Endodermal cell (in vitro differentiated cells): ENCODE data around the gene ACTG2. TPM values are rescaled to one million over a fixed set of nuclear protein-coding genes. Genes with fewer than 3 reads are reported as not detected.

Source experiments
- DNase-seq: peaks from one replicate; pipeline ENCODE4 v3.0.0-alpha.2; 2017
- H3K27ac ChIP-seq: 2 replicates; pipeline ENCODE4 v1.5.1; 2013; ENCODE audit warnings: mild to moderate bottlenecking, low read depth, low read length, moderate library complexity
- H3K27me3 ChIP-seq: 2 replicates; pipeline ENCODE4 v1.6.1; 2013; ENCODE audit warnings: mild to moderate bottlenecking, low read length, moderate library complexity; ENCODE audit not compliant: insufficient read depth, control insufficient read depth, poor library complexity, severe bottlenecking
- H3K36me3 ChIP-seq: 2 replicates; pipeline ENCODE4 v1.7.0; 2013; ENCODE audit warnings: mild to moderate bottlenecking, low read length, moderate library complexity; ENCODE audit not compliant: control insufficient read depth, insufficient read depth
- H3K4me1 ChIP-seq: one replicate; pipeline ENCODE4 v1.7.0; 2013; ENCODE audit warnings: low read length; ENCODE audit not compliant: control insufficient read depth, insufficient read depth
- H3K4me3 ChIP-seq: 2 replicates; pipeline ENCODE4 v1.5.1; 2013; ENCODE audit warnings: mild to moderate bottlenecking, low read length, moderate library complexity
- H3K9ac ChIP-seq: 2 replicates; pipeline ENCODE4 v1.6.1; 2013; ENCODE audit warnings: mild to moderate bottlenecking, low read length, moderate library complexity; ENCODE audit not compliant: poor library complexity, severe bottlenecking; ENCODE audit errors: extremely low read depth
- H3K9me3 ChIP-seq: 2 replicates; pipeline ENCODE4 v1.6.1; 2013; ENCODE audit warnings: mild to moderate bottlenecking, low read length, moderate library complexity; ENCODE audit not compliant: control insufficient read depth
- H3K27ac Mint-ChIP-seq: 2 replicates; pipeline ENCODE4 v1.8.0; 2020; ENCODE audit warnings: mixed read lengths
- H3K27me3 Mint-ChIP-seq: 2 replicates; pipeline ENCODE4 v1.8.0; 2021; ENCODE audit warnings: mild to moderate bottlenecking, mixed read lengths; ENCODE audit not compliant: insufficient read depth
- H3K36me3 Mint-ChIP-seq: 2 replicates; pipeline ENCODE4 v1.8.0; 2020; ENCODE audit warnings: low read depth, mixed read lengths
- H3K4me1 Mint-ChIP-seq: 2 replicates; pipeline ENCODE4 v1.8.0; 2020; ENCODE audit warnings: mixed read lengths
- H3K4me3 Mint-ChIP-seq: 2 replicates; pipeline ENCODE4 v1.8.0; 2020; ENCODE audit warnings: mild to moderate bottlenecking, moderate library complexity, mixed read lengths
- H3K9me3 Mint-ChIP-seq: 2 replicates; pipeline ENCODE4 v1.8.0; 2020; ENCODE audit warnings: mild to moderate bottlenecking, mixed read lengths
- WGBS, 2 experiments: methylation state at CpG; one replicate each; pipeline versions ENCODE4 v1.1.5 to v1.1.7; 2013; ENCODE audit warnings: missing lambda C conversion rate in 2 of 2, mixed read lengths in 1 of 2; ENCODE audit not compliant: insufficient coverage in 1 of 2, insufficient read length in 1 of 2; 5-methylcytosine and 5-hydroxymethylcytosine counted together
- long read RNA-seq, 4 experiments: library from polyadenylated mRNA in 2 of 4; library from RNA in 1 of 4; library from capped mRNA in 1 of 4; stranded (forward) in 3 of 4; unstranded in 1 of 4; transcript quantifications; one replicate each; pipeline ENCODE4 v2.0.0, GENCODE V29; 2020 to 2021; ENCODE audit warnings: inconsistent platforms in 1 of 4
- polyA plus RNA-seq, 2 experiments: library from polyadenylated mRNA; stranded (reverse); fragments of 50-300 nt; gene quantifications; one replicate each; pipeline ENCODE4 v1.2.3, GENCODE V29; 2013
- total RNA-seq, 2 donors: library from RNA; stranded (reverse); fragmentation: NEBNext Ultra II Directional in 1 of 2; extraction: Animal tissue kit (Norgen Biotek cat#: 25700) in 1 of 2; gene quantifications; 2 replicates in 1 of 2; 3 replicates in 1 of 2; pipeline ENCODE4 v1.2.1, GENCODE V29; 2021
- TF ChIP-seq, protein P1 (sequence below): fragments of 200-600 bp; sonication (generic); conservative IDR thresholded peaks from 2 replicates; pipeline ENCODE4 v1.5.0; 2021; ENCODE audit warnings: antibody characterized with exemption, mild to moderate bottlenecking

The ACTG2 gene
- 1 to 10 TPM; 1.5 to 1.6 TPM for total RNA-seq
- polyA plus RNA-seq (2013, experiment 1 of 2) = 7.3 TPM
- 12.0 TPM for polyA plus RNA-seq (2013, experiment 2 of 2)
- long read RNA-seq, experiment 1, partial matches to known transcripts = 1 of 1 reads
- long read RNA-seq, experiment 1, other reads (novel, unspliced or antisense) = 0 of 1 reads
- long read RNA-seq, experiment 2 = 0 reads
- long read RNA-seq, experiment 3, transcript ACTG2-201 (9 exons, 1,530 nt) = major isoform, 10 of 10 reads
- long read RNA-seq, experiment 3, partial matches to known transcripts = 0 of 10 reads
- long read RNA-seq, experiment 3, other reads (novel, unspliced or antisense) = 0 of 10 reads
- long read RNA-seq, experiment 4, transcript ACTG2-201 (9 exons, 1,530 nt) = major isoform, 6 of 6 reads
- long read RNA-seq, experiment 4, partial matches to known transcripts = 0 of 6 reads
- long read RNA-seq, experiment 4, other reads (novel, unspliced or antisense) = 0 of 6 reads

DNA sequence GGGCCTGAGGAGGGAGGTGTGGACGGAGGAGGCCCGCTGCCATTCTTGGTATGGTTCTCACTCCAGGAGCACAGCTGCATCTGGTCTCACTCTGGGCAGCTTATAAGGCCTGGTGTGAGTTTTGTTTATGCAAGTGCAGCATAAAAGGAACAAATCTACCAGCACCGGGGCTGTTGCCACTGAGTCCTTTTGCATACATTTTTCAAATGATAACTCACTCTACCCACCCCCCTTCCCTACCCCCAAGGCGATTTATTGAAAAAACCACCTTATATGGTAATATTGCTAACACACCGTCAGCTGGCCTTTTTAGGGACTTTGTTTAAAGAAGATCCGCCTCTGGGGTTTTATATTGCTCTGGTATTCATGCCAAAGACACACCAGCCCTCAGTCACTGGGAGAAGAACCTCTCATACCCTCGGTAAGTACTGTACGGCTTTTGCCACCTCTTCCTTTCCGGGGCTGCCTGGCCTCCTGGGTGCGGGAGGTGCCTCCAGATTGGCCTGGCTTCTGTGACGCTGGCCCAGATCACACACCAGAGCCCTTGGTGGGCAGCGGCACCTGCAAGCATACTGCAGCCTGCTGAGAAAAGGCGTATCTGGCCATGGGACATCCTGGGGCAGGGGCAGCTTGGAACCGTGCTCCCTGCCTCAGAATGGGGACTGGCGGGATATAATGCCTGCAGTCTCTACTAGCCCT, at the start of gene ACTG2:
Gene ACTG2, plus strand, starts transcription at position 378 of the 699 bp plus-strand sequence. CDS start 8,304 bp downstream, outside the sequence.
- no peak within 1 kb of the TSS for H3K4me3 Mint-ChIP-seq
- WGBS, 2 experiments = 83 to 89% methylated on average over 13 to 15 of the region's 15 CpGs
- H3K4me1 Mint-ChIP-seq = no peaks in the 10 kb centered on the region

DNA sequence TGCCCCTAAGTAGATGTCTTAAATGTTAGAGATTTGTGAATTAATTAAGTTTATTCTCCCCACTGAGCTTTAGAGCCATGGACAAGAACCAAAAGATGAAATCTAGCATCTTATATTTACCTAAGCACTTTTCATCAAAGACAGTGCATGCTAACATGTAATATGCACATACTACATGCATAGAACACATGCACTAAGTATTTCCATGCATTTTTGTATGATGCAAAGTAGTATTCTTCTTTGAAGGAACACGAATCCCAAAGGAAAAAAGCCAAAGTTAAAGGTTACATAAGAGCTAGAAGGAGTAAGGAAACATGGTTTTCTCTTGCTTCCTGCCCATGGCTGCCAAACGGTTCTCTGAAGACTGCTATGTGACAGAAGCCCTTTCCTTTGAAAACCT, 48.7 kb upstream of the ACTG2 start:
- 85 to 95% methylated on average over 2 of the region's 2 CpGs for WGBS, 2 experiments
- Mint-ChIP-seq H3K9me3 (no peaks in the 10 kb centered on the region), H3K27ac (no peak overlapping the region), H3K27me3 (no peaks in the 10 kb centered on the region), H3K4me3 (no peak overlapping the region), H3K36me3 (peaks cover 46% of the 10 kb centered on the region), H3K4me1 (no peaks in the 10 kb centered on the region)
- DNase-seq = no peak
- H3K9me3 ChIP-seq = no peaks in the 10 kb centered on the region
- no peak overlapping the region for H3K4me3 ChIP-seq
- no peak overlapping the region for H3K27ac ChIP-seq
- H3K27me3 ChIP-seq = no peaks in the 10 kb centered on the region
- H3K9ac ChIP-seq = no peak overlapping the region
- TF ChIP-seq, protein P1, sequence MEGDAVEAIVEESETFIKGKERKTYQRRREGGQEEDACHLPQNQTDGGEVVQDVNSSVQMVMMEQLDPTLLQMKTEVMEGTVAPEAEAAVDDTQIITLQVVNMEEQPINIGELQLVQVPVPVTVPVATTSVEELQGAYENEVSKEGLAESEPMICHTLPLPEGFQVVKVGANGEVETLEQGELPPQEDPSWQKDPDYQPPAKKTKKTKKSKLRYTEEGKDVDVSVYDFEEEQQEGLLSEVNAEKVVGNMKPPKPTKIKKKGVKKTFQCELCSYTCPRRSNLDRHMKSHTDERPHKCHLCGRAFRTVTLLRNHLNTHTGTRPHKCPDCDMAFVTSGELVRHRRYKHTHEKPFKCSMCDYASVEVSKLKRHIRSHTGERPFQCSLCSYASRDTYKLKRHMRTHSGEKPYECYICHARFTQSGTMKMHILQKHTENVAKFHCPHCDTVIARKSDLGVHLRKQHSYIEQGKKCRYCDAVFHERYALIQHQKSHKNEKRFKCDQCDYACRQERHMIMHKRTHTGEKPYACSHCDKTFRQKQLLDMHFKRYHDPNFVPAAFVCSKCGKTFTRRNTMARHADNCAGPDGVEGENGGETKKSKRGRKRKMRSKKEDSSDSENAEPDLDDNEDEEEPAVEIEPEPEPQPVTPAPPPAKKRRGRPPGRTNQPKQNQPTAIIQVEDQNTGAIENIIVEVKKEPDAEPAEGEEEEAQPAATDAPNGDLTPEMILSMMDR = no peak
- peaks cover 80% of the 10 kb centered on the region for H3K36me3 ChIP-seq
- no peaks in the 10 kb centered on the region for H3K4me1 ChIP-seq

More for the DNA sequence above, at the start of gene ACTG2:
- Histone ChIP-seq H3K36me3 (no peaks in the 10 kb centered on the region), H3K4me1 (no peaks in the 10 kb centered on the region), H3K9ac (no peak within 1 kb of the TSS), H3K9me3 (no peaks in the 10 kb centered on the region), H3K27me3 (no peaks in the 10 kb centered on the region), H3K4me3 (no peak within 1 kb of the TSS), H3K27ac (no peak within 1 kb of the TSS)
- Mint-ChIP-seq H3K9me3 (no peaks in the 10 kb centered on the region), H3K36me3 (no peaks in the 10 kb centered on the region), H3K27ac (no peak within 1 kb of the TSS), H3K27me3 (no peaks in the 10 kb centered on the region)
- no peak for DNase-seq
- TF ChIP-seq, protein P1 = no peak

DNA sequence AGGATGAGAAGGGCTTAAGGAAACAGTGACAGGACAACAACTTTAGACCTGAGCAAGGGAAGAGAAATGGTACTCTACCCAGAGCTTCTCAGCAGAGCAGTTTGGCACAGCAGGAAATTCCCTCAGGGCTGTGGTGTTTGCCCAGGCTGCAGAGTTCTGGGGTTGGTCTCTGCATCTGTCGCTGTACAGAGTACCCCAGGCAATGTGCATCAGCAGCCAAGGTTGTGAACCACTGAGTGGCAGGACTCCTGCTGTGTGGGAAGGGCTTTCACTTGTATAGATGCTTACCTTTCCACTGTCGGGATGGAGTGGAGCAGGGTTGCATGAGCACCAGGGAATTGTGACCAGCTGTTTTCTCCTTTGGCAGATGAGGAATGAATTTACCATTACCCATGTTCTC, 42.8 kb upstream of the ACTG2 start:
- H3K27me3 ChIP-seq = no peaks in the 10 kb centered on the region
- H3K27me3 Mint-ChIP-seq = no peaks in the 10 kb centered on the region
- no peak overlapping the region for H3K9ac ChIP-seq
- no peaks in the 10 kb centered on the region for H3K4me1 ChIP-seq
- no peaks in the 10 kb centered on the region for H3K9me3 Mint-ChIP-seq
- no peaks in the 10 kb centered on the region for H3K4me1 Mint-ChIP-seq
- H3K4me3 Mint-ChIP-seq = no peak overlapping the region
- no peak overlapping the region for H3K4me3 ChIP-seq
- WGBS, 2 experiments = 86 to 91% methylated on average over 2 of the region's 2 CpGs
- H3K9me3 ChIP-seq = no peaks in the 10 kb centered on the region
- no peak overlapping the region for H3K27ac ChIP-seq
- TF ChIP-seq, protein P1 = no peak
- H3K27ac Mint-ChIP-seq = no peak overlapping the region
- no peak for DNase-seq
- peaks cover 88% of the 10 kb centered on the region for H3K36me3 ChIP-seq
- peaks cover 57% of the 10 kb centered on the region for H3K36me3 Mint-ChIP-seq
